Activated CD4-positive, alpha-beta T cell treated with anti-CD3 and anti-CD28 coated beads, Interleukin-2, amount 10 ng/mL, durations not matched to agents 24 days and 14 days (primary cell): ENCODE results near the gene KLF11. TPM values are rescaled to one million over a fixed set of nuclear protein-coding genes. Genes with fewer than 3 reads are reported as not detected.
A peak's percentile ranks its signal among the peaks of the same experiment; 100 is the strongest.

Source experiments
- DNase-seq: peaks from one replicate; pipeline ENCODE4 v3.0.0; 2022
- H3K27ac Mint-ChIP-seq: one replicate; pipeline ENCODE4 v1.8.0; 2022; ENCODE audit warnings: mild to moderate bottlenecking, mixed read lengths
- H3K27me3 Mint-ChIP-seq: one replicate; pipeline ENCODE4 v1.8.0; 2022; ENCODE audit warnings: mixed read lengths
- H3K36me3 Mint-ChIP-seq: one replicate; pipeline ENCODE4 v1.8.0; 2022; ENCODE audit warnings: low read depth, mild to moderate bottlenecking, mixed read lengths
- H3K4me1 Mint-ChIP-seq: one replicate; pipeline ENCODE4 v1.8.0; 2021; ENCODE audit warnings: mixed read lengths
- H3K4me3 Mint-ChIP-seq: one replicate; pipeline ENCODE4 v1.8.0; 2022; ENCODE audit warnings: mild to moderate bottlenecking, moderate library complexity, mixed read lengths
- H3K9me3 Mint-ChIP-seq: one replicate; pipeline ENCODE4 v1.8.0; 2021; ENCODE audit warnings: mixed read lengths
- intact Hi-C: fragments of 100-400 bp; cut with micrococcal nuclease; formaldehyde crosslinking; loops from one replicate; pipeline ENCODE4 v1.15.1; 2023
- total RNA-seq: library from RNA; stranded (reverse); gene quantifications from 2 replicates; pipeline ENCODE4 v1.2.3, GENCODE V29; 2022

Gene KLF11
- total RNA-seq, 1 donor from 2014 or later = 7.2 TPM

- intact Hi-C loops = no loop called here
- peaks cover 9% of the 10 kb centered on the region for H3K9me3 Mint-ChIP-seq
- DNase-seq = no peak
- peaks cover 41% of the 10 kb centered on the region for H3K27me3 Mint-ChIP-seq
- H3K36me3 Mint-ChIP-seq = peaks cover 6% of the 10 kb centered on the region
- no peak overlapping the region for H3K27ac Mint-ChIP-seq
- H3K4me1 Mint-ChIP-seq = peaks cover 14% of the 10 kb centered on the region
- H3K4me3 Mint-ChIP-seq = no peak overlapping the region
Measured at GRCh38 chr2:10094271-10094814, 51.0 kb downstream of the KLF11 start.

DNA sequence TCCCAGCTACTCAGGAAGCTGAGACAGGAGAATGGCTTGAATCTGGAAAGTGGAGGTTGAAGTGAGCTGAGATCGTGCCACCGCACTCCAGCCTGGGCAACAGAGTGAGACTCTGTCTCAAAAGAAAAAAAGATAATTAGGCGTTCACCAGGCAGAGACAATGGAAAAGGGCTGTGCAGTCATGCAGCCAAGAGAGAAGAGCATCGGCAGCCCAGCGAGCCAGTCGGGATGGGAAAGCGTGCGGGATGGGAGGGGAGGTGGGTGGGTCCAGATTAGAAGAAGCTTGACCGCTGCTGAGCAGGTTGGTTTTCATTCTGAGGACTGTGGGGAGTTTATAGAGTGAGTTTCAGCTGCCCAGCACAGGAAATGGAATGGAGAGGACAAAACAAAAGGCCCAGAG lies 51.8 kb downstream of the KLF11 start:
- H3K27me3 Mint-ChIP-seq = peaks cover 35% of the 10 kb centered on the region
- no peak overlapping the region for H3K4me3 Mint-ChIP-seq
- intact Hi-C loops = no loop called here
- H3K27ac Mint-ChIP-seq = peak overlapping the region; percentile 44
- peaks cover 6% of the 10 kb centered on the region for H3K36me3 Mint-ChIP-seq
- peaks cover 14% of the 10 kb centered on the region for H3K4me1 Mint-ChIP-seq
- DNase-seq = no peak
- peaks cover 9% of the 10 kb centered on the region for H3K9me3 Mint-ChIP-seq

DNA sequence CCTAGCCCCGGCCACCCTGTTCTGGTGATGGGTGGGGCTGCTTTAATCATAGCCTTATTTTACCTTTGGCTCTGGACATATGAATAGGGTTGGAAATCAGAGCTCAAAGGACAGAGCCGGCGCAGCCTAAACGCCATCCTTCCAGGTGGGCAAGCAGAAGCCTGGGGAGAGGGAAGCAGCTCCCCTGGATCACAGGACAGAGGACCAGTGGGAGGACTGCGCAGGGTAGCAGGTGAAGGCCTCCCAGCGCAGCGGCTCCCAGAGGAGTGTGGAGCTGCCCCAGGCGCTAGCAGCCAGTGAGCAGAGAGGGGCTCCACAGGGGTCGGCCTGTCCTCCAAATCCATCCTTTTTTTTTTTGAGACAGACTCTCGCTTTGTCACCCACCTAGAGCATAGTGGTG lies 53.3 kb downstream of the KLF11 start:
- no peak for DNase-seq
- Mint-ChIP-seq H3K9me3 (peaks cover 9% of the 10 kb centered on the region), H3K4me1 (peaks cover 10% of the 10 kb centered on the region), H3K27ac (no peak overlapping the region), H3K36me3 (peaks cover 6% of the 10 kb centered on the region), H3K27me3 (peaks cover 37% of the 10 kb centered on the region), H3K4me3 (no peak overlapping the region)
- intact Hi-C loops = loop anchor here (1.0 kb wide), 2 partner anchors 15 to 24 kb away; no protein-coding TSS in a partner anchor

DNA sequence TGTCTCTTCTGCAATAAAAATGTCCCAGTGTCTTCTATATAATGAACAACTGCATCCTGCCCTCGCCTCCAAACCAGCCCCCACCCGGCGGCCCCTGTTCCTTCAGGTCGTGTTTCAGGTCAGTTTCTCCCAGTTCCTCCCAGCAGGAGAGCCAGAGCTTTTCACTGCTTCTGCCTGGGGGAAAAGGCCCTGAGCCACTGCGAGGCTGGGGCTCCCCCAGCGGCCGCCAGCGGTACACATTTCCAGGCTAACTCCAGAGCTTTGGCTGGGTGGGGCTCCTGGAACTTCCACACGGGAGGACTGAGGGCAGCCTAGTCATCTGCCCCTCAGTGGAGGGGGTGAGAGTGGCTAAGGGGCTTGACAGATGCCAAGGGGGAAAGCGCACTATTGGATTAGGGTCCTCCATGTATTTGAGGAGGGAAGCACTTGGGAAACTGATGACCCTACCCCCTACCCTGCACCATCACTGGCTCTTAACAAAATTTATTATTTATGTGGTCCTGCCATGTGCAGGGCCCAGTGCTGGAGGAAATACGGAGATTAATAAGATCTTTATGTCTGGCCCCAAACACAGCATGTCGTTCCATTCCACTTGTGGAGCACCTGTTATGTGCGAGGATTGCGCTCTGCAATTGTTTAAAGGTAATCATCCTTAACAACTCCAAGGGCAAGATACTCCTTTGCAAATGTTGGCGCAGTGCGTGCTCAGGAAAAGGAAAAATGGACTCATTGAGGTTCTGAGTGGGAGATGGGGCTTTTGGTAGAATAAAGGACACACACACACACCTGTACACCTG lies 54.2 kb downstream of the KLF11 start:
- no peaks in the 10 kb centered on the region for H3K36me3 Mint-ChIP-seq
- DNase-seq = peak; percentile 81
- peaks cover 7% of the 10 kb centered on the region for H3K4me1 Mint-ChIP-seq
- no peak overlapping the region for H3K4me3 Mint-ChIP-seq
- no peak overlapping the region for H3K27ac Mint-ChIP-seq
- peaks cover 2% of the 10 kb centered on the region for H3K9me3 Mint-ChIP-seq
- H3K27me3 Mint-ChIP-seq = peaks cover 36% of the 10 kb centered on the region
- intact Hi-C loops = loop anchor here (1.0 kb wide), 2 partner anchors 16 to 25 kb away; no protein-coding TSS in a partner anchor

GRCh38 chr2:10101491-10101890 lies 58.1 kb downstream of the KLF11 start:
- no peaks in the 10 kb centered on the region for H3K9me3 Mint-ChIP-seq
- intact Hi-C loops = no loop called here
- no peak for DNase-seq
- H3K4me3 Mint-ChIP-seq = no peak overlapping the region
- peaks cover 28% of the 10 kb centered on the region for H3K27me3 Mint-ChIP-seq
- H3K36me3 Mint-ChIP-seq = no peaks in the 10 kb centered on the region
- peaks cover 7% of the 10 kb centered on the region for H3K4me1 Mint-ChIP-seq
- H3K27ac Mint-ChIP-seq = no peak overlapping the region

- Mint-ChIP-seq H3K27ac (no peak overlapping the region), H3K4me1 (no peaks in the 10 kb centered on the region), H3K36me3 (no peaks in the 10 kb centered on the region), H3K9me3 (no peaks in the 10 kb centered on the region), H3K4me3 (no peak overlapping the region), H3K27me3 (peaks cover 17% of the 10 kb centered on the region)
- DNase-seq = no peak
- intact Hi-C loops = no loop called here
Measured at GRCh38 chr2:10103179-10103578, 59.8 kb downstream of the KLF11 start.

Other genes starting within 250 kb of the KLF11 start
- gene TAF1B, start 200.1 kb upstream of the KLF11 start, total RNA-seq = 21.9 and 22.7 TPM in 2 replicates
- gene GRHL1, start 91.9 kb upstream of the KLF11 start, total RNA-seq = 1.2 and 2.1 TPM in 2 replicates
- 0.24 and 0.63 TPM in 2 replicates for gene CYS1, start 36.9 kb downstream of the KLF11 start, total RNA-seq
- gene RRM2, start 79.2 kb downstream of the KLF11 start, total RNA-seq = 378 and 383 TPM in 2 replicates